Amniotic stem cell (primary cell): ENCODE data around the gene SPATA46.

ENCODE experiments used
- DNase-seq: peaks from one replicate; lab custom pipeline; 2025; lab: John Stamatoyannopoulos, UW

SPATA46 gene

DNA sequence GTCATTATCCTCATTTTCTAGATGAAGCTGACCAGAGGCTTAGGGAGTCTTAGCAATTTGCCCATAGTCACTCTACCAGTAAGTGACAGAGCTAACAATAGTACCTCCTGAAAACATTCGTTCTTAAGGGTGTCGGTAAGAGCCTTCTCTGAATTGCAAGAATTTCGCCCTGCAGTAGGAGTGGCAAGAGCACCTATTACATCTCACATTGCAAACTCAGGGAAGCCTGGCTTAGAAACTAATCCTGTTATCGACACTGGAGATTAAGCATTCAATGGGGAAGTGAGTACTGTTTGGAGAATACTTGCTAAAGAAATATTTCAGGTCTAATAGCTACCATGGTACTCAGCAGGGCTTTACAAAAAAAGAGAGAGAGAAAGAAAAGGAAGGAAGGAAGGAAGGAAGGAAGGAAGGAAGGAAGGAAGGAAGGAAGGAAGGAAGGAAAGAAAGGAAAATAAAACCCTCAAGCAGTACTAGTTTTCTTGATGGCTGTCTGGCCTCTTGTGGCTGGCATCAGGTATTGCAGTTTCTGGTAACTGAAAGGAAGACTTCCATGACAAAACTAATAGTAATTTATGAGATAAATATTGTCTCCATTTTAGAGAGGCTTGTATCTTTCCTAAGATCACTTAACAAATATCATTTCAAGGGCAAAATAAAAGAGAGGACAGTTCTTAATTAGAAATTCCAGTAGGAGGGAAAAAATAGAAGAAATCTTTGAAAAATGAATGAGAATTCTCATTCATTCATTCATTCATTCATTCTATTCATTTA is 15.3 kb upstream of the SPATA46 start:
- DNase-seq: peak; percentile 8

DNA sequence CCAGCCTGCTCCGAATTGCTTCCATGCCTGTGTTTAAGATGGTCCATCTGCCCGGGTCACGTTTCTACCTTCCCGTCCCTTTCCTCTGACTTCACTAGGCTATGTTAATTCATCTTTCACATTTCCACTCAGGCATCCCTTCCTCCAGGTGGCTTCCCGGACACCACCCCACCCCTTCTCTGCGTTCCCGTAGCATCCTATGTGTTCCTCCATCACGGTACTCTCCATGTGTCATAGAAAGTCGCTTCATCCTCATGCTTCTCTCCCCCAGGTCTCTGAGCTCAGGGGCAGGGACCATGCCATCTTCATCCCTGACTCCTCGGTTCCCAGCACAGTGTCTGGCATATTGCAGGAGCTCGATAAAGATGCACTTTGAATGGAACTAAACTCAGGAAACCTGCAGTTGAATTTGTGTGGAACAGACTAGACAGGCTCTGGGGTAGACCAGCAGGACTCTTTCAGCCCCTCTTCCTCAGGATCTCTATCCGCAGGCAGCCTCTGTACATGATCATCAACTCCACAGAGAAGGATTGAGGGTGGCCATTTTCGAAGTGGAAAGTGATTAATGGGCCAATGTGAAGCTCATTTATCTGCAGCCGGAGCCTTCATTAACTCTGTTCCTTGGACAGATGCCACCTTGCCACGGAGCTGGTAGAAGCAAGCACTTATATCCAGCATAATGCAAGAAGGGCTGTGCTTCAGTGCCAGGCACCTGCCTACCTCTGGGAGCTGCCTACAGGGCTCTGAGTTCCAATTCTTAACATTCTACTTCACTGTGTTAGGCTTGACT is 13.9 kb upstream of the SPATA46 start:
- DNase-seq: no peak

DNA sequence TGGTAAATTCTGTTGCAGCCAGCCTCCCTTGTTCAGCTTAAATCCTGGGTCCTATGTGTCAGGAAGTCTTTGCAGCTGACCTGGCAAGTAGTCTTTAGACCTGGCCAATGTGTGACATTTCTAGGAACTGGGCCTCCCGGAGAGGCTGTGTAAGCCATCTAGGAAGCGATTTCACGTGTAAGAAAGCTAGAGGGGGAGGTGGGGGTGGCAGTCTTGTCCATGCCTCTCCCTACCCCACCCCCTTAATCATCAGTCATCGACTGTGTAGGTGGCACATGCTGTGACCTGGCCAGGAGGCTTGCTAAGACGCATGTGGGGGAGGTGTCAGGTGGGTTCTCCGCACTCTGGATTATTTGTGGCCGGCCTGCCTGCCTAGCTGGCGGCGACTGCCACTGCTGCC is 13.3 kb upstream of the SPATA46 start:
- no peak for DNase-seq

DNA sequence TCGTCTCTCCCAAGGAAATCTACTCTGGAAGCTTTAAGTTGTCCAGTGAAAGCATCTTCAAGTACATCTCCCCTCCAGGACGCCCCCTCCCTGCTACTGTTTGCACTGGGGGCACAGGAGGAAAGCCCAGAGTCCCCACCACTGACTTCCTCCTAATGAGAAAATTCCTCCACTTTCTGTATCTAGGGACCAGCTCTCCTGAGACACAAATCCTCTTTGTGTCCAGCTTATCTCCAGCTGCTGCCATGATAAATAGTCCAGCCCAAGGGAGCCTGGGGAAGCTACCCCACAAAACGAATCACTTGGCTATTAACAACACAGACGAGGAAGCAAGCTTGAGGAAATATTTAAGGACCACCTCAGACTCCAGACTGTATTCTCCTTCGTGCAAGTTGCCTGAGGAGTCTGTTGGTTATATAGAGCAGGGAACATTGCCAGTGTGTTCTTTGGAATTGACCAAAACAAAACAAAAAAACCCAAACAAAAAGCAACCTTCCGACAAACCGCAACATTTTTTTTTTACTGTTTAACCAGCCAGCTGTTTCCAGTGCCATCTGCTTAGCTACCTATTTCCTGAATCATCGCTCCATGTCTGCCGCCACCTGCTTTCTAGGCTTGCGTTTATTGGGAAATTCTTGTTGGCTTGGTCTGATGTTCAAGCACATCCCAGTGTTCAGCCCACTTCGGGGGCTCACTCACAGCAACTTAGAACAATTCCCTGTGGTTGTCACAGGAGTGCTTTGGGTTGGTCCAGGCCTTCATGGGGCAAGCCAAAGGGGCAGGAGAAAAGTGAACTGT is 12.6 kb upstream of the SPATA46 start:
- no peak for DNase-seq

DNA sequence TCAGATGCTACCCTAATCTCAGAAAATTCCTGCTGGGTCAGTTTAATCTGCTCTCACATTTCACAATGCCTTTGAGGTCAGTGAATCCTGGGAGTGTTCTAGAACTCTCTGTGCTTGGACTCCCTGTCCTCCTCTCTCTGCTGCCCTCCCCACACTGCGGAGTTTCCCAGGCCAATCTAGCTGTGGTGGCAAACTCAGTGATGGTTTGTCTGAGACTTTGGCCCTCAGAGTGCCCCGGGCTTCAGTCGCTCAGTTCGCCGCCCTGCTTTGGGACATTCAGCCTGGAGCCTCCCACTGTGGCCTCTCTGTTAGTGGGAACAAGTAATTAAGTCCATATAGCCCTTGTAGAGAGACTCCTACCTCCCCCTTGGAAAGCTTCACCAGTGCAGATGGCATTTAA is 12.0 kb upstream of the SPATA46 start:
- DNase-seq: no peak

DNA sequence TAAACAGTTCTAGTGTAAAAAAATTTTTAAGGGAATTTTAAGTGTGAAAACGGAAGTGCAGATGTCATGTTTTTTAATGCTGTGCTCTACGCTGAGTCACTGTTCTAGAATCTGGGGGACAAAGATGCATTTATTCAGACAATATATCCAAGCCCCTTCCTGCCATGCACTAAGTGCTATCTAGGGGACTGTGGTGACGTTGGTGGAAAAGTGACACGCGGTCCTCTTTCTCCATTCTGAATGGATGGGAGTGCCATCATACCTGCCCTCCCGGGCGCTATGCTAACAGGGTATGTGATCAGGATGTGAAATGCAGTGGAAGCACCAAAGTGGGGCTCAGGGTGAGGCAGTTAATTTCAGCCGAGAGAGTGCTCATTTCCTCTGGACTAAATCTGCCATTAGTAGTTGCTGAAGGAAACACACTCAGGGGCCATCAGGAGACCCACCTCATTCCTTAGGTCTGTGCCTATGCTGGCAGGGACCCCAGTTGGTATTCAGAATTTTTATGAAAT is 11.5 kb upstream of the SPATA46 start:
- DNase-seq: no peak

DNA sequence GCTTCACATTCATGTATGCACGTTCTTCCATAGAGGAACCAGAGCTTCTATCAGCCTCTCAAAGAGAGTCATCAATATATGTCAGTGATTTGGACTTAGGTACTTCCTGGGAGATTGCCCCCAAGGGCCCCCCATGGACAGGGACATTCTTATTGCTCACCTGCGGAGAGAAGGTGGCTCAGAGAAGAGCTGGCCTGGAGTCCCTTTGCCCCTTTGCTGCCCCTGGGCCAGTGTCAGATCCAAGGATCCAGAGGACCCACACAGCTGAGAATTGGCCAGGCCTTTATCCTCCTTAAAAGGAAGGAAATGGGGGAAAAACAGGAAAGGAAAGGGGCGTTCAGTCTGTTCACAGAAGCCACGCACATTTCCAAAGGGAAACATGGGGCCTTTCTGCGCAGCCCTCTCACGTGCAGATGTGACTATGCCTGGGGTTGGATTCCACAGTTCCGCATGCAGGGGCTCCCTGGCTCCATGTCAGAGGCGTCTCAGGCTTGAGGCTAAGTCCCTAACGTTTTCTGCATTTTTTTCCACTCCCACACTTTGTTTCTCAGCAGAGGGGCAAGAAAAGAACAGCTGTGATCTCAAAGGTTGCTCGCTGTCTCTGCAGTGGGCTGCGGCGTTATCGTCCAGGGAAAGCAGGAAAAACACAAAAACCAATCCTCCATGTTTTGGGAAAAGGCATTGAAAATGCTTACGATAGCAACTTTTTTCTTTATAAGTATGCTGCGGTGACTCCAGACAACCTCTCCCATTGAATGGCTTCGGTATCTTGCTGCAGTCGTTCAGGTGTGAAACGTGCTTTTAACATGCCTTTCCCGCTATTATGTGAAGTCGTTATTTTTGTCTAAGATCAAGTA is 10.8 kb upstream of the SPATA46 start:
- no peak for DNase-seq

DNA sequence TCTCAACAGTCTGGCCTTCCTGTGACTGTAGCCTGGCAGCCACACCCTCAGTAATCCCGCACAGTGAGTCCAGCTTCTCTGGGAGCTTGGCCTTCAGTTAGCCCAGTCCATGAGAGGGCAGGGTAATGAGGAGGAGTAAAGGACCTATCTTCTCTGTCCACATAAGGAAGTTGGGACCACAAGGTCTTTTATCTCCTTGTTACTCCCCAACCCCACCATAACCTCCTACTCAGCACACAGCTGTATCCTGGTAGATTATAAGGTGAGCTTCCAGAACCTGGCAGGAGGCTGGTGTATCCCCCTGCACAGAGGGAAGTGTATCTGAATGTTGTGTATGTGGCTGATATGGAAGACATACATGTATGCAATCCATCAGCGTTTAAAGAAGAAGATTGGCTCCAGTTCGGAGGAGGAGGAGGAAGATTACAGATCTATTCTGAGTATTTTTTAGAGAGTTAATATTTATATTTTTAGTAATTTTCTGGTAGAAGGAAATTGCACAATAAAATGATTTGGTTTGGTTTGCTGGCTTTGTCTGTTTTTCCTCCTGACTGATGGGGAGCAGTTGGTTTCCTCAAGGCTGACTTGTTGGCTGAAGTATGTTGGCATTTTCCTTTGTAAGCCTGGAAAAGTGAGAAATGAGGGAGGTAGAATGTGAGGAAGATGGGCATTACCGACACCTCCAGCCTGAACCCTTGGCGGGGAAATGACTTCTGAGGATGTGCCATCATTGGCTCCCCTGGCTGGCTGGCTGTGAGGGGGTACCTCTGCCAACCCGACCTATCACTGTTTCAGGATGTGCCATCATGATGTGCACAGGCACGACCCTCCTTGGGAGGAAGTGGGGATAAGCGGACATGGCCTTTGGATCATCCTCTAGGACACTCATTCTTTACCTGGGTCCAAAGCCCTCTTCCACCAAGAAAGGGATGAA is 9.9 kb upstream of the SPATA46 start:
- no peak for DNase-seq

DNA sequence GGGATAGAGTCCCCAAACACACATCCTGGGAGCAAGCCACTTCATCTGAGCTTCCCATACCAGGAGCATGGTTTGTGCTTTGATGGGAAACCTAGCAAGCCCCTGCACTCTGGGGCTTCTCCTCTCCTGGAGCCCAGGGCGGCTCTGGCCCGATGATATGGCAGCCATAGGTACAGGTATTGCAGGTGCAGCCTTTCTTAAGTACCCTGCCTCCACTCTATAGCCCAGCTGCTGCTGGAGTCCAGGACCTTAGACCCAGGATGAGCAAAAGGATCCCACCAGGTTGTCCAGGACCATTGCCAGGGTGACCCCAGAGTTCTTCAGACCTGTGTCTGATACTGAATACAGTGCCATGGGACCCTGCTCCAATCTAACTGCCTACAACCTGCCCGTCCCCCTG is 9.0 kb upstream of the SPATA46 start:
- no peak for DNase-seq

DNA sequence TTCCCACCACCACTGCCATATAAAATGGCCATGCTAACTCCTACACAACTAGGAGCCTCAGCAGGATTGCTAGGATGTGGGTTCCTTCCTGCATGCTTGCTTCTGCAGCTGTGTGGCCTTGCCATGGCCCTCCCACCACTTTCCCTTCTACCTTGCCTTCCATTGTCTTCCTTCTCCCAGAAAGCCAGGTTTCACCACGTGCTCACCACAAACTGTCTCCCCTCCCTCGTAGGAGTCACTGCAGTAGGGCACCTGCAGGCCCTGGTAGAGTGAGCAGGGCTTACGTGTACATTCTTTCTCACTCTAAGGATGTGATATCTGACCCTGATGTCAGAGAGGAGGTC is 8.6 kb upstream of the SPATA46 start:
- no peak for DNase-seq

DNA sequence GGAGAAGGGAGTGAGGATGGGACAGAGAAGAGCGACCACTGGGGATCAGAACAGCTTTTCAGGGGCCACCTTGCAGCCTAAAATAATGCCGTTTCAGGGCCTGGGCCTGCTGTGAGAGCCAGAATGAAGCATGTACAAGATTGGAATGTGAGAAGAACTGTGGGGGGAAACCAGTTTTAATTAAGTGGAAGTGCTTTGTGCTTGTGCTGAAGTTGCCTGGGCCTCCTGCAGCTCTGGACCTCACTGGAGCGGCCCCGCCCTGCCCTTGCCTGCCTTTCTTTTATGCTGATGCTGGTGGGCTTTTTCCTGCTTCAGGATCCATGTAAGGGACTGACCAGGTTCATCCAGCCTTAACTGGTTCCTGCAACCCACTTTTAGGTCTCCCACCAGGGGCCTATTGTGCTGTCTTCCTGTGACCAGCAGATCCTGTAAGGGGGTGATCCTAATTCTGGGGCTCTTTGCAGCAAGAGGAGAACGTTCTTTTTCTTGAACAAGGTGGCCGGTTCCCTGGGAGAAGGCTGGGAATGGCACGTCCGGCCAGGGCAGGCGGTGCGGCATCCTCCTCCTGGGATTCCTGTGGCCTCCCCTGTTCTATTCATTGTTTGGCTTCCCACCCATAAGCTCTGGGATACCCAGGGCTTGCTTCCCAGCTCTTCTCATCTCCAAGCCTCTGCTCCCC is 8.1 kb upstream of the SPATA46 start:
- DNase-seq: no peak

DNA sequence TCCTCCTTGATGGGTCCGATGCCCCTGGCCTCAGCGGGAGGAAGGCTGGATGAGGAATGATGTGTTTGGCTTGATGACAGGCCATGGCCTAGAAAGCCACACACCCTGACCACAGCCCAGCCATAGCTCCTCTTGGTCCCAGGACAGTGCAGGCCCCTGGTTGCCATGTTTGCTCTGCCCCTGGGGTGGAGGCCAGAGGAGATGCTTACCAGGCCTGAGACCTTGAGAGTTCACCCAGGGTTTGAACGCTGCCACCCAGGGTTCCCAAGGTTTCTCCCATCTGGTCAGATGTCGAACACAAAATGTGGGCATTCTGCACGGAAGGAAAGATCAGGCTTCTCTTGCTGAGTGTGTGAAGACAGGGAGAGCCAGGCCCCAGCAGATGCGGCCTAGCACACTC is 7.5 kb upstream of the SPATA46 start:
- no peak for DNase-seq

DNA sequence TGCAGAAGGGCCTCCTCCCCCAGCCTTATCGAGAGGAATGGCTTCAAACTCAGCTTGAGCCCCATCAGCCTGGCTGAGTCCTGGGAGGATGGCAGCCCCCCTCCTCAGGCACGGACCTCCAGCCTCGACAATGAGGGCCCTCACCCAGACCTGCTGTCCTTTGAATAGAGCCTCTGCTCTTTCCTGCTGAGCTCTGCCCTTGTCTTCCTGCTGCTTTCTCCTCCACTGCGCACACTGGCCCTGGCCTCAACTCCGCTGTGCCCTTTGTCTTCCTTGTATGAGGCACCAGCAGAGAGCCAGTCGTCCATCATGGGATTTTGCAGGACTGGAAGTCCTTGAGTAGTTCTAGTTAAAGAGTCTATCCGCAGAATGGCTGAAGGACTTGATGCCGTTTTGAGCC is 6.9 kb upstream of the SPATA46 start:
- no peak for DNase-seq

DNA sequence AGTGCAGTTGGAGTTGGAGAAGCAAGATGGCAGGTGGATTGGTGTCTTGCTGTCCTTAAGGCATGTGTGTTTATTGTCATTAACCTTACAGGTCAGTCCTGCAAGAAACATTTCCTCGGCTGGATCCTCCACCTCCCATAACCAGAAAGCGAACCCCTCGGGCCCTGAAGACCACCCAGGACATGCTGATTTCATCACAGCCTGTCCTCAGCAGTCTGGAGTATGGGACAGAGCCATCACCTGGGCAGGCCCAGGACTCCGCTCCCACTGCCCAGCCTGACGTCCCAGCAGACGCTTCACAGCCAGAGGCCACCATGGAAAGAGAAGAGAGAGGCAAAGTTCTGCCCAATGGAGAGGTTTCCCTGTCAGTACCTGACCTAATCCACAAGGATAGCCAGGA is 6.4 kb upstream of the SPATA46 start:
- no peak for DNase-seq

DNA sequence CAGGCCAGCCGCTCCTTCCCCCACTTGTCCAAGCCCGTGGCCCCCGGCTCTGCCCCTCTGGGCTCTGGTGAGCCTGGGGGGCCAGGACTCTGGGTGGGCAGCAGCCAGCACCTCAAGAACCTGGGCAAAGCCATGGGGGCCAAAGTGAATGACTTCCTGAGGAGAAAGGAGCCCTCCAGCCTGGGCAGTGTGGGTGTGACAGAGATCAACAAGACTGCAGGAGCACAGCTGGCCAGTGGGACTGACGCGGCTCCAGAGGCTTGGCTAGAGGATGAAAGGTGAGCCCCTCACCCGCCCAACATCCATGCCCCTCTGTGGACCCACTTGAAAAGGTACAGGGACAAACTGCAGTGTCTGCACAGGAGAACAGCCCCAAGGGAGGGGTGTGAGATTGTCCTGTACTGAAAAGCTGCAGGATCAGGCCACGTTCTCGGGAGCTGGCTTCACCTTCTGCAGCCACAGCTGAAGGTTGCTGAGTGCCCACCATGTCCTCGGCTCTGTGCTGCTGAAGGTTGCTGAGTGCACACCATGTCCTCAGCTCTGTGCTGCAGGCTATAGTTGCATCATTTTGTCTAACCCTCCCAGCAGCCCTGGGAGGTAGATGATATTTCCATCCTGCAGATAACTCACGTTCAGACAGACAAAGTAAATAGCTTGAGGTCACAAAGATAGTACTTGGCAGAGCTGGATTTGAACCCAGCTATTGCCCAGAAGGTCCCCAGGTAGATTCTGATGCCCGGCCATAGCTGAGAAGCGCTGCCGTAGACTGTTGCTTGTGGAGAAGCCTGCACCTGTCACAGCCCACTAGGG is 5.5 kb upstream of the SPATA46 start:
- DNase-seq: no peak

DNA sequence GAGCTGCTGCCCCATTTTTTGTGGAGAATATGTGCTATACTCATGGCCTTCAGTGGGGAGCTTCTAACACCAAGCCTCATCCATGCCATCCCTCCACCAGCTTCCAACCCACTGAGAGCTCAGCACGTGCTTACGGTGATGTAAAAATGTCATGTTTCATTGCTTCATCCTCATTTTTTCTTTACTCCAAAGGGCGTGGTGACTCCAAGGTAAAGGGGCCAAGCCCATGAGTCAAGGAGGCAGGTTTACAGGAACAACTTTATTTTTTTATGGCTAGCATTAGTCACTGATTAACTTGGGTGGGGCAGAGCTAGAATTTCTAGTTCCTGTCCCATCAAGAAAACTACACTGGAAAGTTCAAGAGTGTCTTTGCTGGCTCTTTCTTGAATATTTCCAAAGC is 4.7 kb upstream of the SPATA46 start, which contains the start of gene C1orf226:
Gene C1orf226 (plus strand): TSS at position 346 of the 400 bp plus-strand sequence. CDS start 174 bp downstream, outside the sequence.
- no peak for DNase-seq

DNA sequence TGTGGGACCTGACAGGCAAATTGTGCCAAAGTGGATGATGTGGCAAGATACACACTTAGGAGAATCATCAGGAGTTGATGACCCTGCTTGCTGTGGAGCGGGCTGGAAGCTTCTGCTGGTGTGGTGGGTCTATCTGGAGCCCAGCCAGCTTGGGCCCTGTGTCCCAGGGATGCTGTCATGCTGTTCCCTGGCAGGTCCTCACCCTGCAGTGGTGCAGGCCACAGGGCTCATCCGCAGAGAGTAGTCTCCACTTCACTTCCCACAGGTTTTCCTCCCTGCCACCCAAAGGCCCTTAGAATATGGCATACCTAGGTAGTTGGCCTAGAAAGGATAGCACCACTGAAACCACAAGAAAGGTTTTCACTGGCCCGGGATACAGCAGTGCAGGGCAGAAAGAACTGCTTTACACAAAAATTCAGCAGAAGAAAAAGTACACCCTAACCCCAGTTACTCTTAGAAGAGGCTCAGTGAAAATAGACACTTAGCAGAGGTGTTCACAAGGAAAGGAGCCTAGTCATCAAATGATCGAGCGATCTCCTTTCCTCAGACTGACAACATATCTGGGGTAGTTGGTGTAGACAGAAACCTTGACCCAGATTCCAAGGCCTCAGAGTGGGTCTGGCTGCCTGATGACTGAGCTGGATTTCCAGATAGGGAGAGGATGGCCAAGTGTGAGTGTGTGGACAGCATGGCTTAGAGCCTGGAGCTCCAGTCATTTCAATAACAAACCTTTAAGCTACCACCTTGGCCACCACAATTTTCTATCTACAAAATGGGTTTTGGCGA is 3.6 kb upstream of the SPATA46 start:
- no peak for DNase-seq

DNA sequence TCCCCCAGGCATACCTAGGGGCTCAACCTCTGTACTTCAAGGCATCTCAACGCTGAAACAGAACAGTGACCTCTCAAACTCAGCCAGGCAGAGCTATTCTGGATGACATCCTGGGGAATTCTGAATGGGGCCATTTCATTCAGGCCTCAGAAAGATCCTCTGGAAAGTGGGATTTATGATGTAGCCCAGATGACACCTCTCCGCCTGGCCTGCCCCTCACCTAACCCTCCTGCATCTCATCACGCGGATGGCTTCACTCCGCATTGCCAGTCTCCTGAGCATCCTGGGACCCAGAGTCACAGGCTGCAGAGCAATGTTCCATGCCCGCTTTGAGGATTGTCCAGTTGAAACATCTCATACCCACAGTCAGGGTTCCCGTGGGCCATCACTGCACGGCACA is 1.2 kb downstream of the SPATA46 start:
- DNase-seq: no peak
